ENCODE data around the gene LYPD6.

- no peak for TF ChIP-seq ARNT (IDR thresholded peaks at IDR 0.05)
- no peak for TF ChIP-seq SUZ12 (IDR thresholded peaks at IDR 0.05)
- TF ChIP-seq FOXK2 (IDR thresholded peaks at IDR 0.05) = no peak
- TF ChIP-seq NFRKB (IDR thresholded peaks at IDR 0.05) = no peak
- TF ChIP-seq TARDBP (IDR thresholded peaks at IDR 0.05) = no peak
Observed at GRCh38 chr2:149388120-149388816, 57.9 kb downstream of the LYPD6 start.

All from HEK293T (cell line).